HUES48 (cell line): ENCODE data around the gene ZNFX1.
A peak's percentile ranks its signal among the peaks of the same experiment; 100 is the strongest.

ENCODE experiments used
- H3K27ac ChIP-seq: one replicate; pipeline ENCODE4 v1.7.0; 2013; ENCODE audit warnings: low read depth, low read length, inconsistent platforms
- H3K27me3 ChIP-seq: 2 replicates; pipeline ENCODE4 v1.6.1; 2013; ENCODE audit warnings: mild to moderate bottlenecking, low read length; ENCODE audit not compliant: control insufficient read depth, insufficient read depth
- H3K36me3 ChIP-seq: 2 replicates; pipeline ENCODE4 v1.6.1; 2013; ENCODE audit warnings: low read length; ENCODE audit not compliant: control insufficient read depth, insufficient read depth
- H3K4me1 ChIP-seq: 2 replicates; pipeline ENCODE4 v1.6.1; 2013; ENCODE audit warnings: mild to moderate bottlenecking, low read length; ENCODE audit not compliant: control insufficient read depth, insufficient read depth
- H3K4me3 ChIP-seq: 2 replicates; pipeline ENCODE4 v1.5.1; 2013; ENCODE audit warnings: mild to moderate bottlenecking, low read depth, low read length
- H3K9ac ChIP-seq: 2 replicates; pipeline ENCODE4 v1.6.1; 2013; ENCODE audit warnings: mild to moderate bottlenecking, low read depth, low read length, moderate library complexity
- H3K9me3 ChIP-seq: 2 replicates; pipeline ENCODE4 v1.6.1; 2013; ENCODE audit warnings: low read length; ENCODE audit not compliant: control insufficient read depth, insufficient read depth

The ZNFX1 gene

DNA sequence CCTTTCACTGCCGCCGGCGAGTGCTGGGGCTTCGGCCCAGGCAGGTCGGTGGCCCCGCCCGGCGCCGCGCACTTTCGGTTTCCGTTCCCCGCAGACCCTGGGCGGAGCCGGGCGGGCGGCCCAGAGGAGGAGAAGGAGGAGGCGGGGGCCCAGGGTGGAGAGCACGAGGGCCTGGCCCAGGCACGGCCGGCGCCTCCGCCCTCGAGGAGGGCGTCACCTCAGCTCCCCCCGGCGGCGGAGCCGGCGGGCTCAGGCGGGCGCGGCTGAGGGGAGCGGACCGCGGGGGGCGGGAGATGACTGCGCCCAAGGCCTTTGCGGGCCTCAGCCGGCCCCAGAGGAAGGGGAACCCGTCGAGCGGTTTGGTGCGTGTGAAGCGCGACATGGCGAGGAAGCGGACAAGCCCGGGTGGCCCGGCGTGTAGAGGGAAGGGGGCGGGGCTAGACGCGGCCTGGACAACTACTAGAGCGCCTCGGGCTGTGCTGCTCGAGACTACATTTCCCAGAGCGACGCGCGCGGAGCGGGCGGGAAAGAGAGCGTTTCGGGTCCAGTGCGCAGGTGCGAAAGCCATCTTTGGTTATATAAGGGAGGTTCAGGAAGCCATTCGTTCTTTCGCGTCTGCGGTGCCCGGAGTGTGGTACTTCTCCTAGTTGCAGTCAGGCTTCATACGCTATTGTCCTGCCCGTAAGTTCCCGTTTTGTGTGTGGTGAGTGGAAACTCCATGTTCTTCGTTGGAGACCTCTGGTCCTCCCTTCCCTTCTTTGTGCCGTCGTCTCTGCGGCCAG lies at the start of gene ZNFX1:
Gene ZNFX1 (minus strand): TSS at position 22 of the 782 bp plus-strand sequence. CDS start 2,218 bp downstream, outside the sequence.
- Histone ChIP-seq H3K4me1 (peaks cover 11% of the 10 kb centered on the region), H3K4me3 (peak within 1 kb of the TSS; percentile 93), H3K9ac (peak within 1 kb of the TSS; percentile 99), H3K36me3 (peaks cover 66% of the 10 kb centered on the region), H3K9me3 (0 out of 2 replicates have a peak, but pooled peaks cover 7% of the 10 kb centered on the region), H3K27me3 (no peaks in the 10 kb centered on the region), H3K27ac (peak within 1 kb of the TSS; percentile 98)

DNA sequence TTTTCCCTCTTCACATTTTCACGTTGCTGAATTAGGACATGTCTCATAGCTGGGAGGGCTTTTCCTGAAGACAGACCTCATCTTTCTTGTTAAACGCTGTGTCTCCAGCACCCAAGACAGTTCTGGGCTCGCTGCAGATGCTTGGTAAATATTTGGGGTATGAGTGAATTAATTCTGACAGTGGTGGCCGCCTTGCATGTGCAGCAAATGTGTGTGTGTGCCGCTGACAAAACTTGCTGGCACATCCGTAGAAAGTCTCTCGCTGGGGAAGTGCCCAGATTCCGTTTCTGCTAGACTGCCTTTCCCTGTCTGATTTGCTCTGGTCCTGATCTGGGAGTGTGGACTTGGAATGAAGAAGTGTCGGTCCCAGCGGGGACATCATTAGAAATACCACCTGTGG lies 48.2 kb upstream of the ZNFX1 start:
- Histone ChIP-seq H3K9me3 (no peaks in the 10 kb centered on the region), H3K27ac (no peak overlapping the region), H3K36me3 (no peaks in the 10 kb centered on the region), H3K27me3 (no peaks in the 10 kb centered on the region), H3K4me3 (no peak overlapping the region), H3K9ac (no peak overlapping the region), H3K4me1 (peaks cover 12% of the 10 kb centered on the region; the same call in 1 of the 2 replicates)

DNA sequence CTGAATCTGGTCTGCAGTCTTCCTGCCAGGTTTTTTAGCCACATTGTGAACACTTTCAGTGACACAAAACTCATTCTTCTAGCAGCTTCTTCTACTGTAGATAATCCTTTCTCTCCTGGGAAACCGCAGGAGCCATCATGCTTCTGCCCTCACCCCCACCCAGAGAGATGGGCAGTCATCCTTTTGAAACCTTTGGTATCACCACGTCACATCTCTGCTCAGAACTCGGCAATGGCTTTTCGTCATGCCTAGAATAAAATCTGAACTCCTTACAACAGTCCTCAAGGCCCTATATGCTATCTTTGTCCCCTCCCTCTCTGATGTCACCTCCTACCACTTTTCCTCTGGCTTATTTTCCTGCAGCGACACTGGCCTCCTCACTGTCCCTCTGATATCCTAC lies 46.4 kb upstream of the ZNFX1 start:
- Histone ChIP-seq H3K9ac (no peak overlapping the region), H3K9me3 (no peaks in the 10 kb centered on the region), H3K4me3 (no peak overlapping the region), H3K4me1 (peaks cover 17% of the 10 kb centered on the region; the same call in 1 of the 2 replicates), H3K27ac (peak overlapping the region; percentile 26), H3K36me3 (no peaks in the 10 kb centered on the region), H3K27me3 (peaks cover 8% of the 10 kb centered on the region)

DNA sequence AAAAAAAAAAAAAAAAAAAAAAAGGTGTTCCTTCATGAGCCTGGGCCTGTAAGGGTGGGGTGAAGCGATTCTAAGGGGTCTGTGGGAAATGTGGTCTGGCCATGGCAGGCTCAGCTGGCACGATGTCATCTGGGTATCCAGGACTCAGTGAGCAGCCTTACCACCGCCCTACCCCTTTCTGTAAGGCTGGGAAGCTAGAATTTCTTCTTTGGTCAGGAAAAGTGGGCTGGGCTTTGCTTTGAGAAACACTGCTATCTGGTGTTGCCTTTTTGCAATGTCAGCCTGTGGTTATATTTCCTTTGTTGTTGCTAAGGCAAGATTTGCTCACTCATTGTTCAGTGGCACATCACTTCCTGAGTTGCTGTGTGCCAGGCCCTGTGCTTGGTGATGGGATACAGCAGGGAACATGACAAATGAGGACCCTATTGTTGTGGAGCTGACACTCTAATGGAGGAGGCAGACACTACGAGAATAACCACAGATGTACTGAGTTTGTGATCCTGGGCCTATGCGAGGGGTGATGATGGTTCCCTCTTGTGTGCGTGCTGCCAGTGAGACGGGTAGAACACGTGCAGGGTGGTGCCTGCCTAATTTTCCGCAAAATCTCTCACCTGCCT lies 45.9 kb upstream of the ZNFX1 start:
- peak overlapping the region; percentile 26 for H3K27ac ChIP-seq

DNA sequence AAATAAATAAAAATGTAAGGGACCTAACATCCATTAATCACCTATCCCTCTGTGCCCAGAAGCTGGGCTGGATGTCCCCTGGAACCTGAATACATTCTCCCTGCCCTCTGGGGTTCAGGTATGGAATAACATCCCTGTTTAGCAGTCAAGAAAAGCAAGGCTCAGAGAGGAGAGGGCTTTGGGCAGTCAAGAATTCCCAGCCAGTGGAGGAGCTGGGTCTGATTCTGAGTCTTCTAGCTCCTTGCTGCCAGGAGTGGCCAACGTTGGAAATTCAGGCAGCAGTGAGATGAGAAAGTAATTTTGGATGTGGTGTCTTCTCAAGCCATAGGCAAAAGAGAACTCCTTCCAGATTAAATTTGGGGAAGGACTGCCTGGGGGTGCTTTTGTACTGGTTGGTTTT lies 42.6 kb upstream of the ZNFX1 start:
- H3K27ac ChIP-seq: no peak overlapping the region
- H3K4me3 ChIP-seq: no peak overlapping the region
- peaks cover 12% of the 10 kb centered on the region; the same call in 1 of the 2 replicates for H3K4me1 ChIP-seq
- H3K36me3 ChIP-seq: no peaks in the 10 kb centered on the region
- H3K27me3 ChIP-seq: peaks cover 47% of the 10 kb centered on the region
- H3K9me3 ChIP-seq: no peaks in the 10 kb centered on the region
- no peak overlapping the region for H3K9ac ChIP-seq

More for the DNA sequence above, 45.9 kb upstream of the ZNFX1 start:
- H3K4me3 ChIP-seq: no peak overlapping the region
- no peaks in the 10 kb centered on the region for H3K36me3 ChIP-seq
- H3K9ac ChIP-seq: no peak overlapping the region
- peaks cover 14% of the 10 kb centered on the region for H3K27me3 ChIP-seq
- H3K9me3 ChIP-seq: no peaks in the 10 kb centered on the region
- peaks cover 17% of the 10 kb centered on the region; the same call in 1 of the 2 replicates for H3K4me1 ChIP-seq

DNA sequence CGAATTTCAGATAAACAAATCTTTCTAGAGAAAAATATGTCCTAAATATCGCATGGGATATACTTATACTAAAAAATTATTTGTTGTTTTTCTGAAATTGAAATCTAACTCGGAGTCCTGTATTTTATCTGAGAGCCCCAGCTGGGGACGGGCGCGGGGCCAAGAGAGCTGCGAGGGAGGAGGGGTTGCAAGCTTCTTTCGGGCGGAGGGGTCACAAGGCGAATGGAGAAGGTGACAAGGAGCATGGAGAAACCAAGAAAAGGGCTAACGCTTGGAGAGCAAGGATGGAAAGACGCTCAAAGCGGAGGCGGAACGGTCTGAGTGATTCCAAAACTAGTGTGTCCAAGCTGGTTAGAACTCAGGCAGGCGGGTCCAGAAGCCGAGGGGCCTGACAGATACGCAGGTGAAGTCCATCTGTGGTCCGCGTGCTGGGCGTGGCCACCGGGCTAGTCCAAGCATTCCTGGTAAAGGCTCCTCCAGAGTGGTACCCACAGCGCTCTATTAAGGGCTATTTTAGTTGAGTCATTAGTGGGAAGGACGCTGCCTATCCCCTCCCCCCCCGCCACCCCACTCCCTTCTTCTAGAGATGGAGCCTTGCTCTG lies 41.5 kb upstream of the ZNFX1 start:
- H3K27me3 ChIP-seq: peaks cover 48% of the 10 kb centered on the region
- peak overlapping the region; percentile 72 for H3K4me3 ChIP-seq
- peaks cover 9% of the 10 kb centered on the region; the same call in 1 of the 2 replicates for H3K4me1 ChIP-seq
- H3K36me3 ChIP-seq: no peaks in the 10 kb centered on the region
- H3K9me3 ChIP-seq: no peaks in the 10 kb centered on the region
- H3K9ac ChIP-seq: no peak overlapping the region
- no peak overlapping the region for H3K27ac ChIP-seq

DNA sequence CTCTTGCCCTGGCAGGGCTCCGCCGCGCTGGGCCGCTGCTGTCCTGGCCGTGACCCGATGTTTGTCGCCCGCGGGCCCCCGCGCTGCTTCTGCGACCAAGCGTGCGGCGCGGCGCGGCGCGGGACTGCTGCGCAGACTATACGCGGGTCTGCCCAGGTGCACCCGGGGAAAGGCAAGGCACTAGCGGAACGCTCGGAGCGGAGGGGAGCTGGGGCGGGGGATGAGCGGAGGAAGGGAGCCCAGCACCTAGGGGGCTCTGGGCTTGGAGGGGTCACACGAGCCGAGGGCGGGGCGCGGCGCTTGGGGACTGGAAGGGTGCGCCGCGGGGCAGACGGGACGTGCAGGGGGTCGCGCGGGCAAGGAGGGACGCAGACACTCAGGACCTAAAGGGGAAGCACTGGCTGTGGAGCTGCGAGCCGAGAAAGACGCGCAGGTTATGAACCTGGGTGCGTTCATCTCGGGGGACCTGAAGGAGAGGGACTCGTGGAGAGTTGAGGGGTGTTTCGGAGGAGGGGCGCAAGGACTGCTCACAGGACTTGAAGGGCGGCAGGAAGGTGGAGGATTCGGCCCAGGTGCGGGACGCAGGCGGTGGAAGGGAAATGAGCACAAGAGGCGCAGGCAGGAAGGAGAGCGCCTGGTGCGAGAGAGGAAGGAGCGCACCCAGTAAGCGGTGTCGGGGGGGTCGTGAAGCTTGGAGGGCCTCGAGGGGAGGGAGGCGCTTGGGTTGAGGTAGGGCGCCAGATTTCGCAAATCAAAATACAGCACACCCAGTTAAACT lies 40.8 kb upstream of the ZNFX1 start:
- no peak overlapping the region for H3K9ac ChIP-seq
- H3K4me1 ChIP-seq: peaks cover 6% of the 10 kb centered on the region; the same call in 1 of the 2 replicates
- H3K4me3 ChIP-seq: peak overlapping the region; percentile 72
- no peak overlapping the region for H3K27ac ChIP-seq
- peaks cover 48% of the 10 kb centered on the region for H3K27me3 ChIP-seq
- H3K9me3 ChIP-seq: no peaks in the 10 kb centered on the region
- H3K36me3 ChIP-seq: no peaks in the 10 kb centered on the region

DNA sequence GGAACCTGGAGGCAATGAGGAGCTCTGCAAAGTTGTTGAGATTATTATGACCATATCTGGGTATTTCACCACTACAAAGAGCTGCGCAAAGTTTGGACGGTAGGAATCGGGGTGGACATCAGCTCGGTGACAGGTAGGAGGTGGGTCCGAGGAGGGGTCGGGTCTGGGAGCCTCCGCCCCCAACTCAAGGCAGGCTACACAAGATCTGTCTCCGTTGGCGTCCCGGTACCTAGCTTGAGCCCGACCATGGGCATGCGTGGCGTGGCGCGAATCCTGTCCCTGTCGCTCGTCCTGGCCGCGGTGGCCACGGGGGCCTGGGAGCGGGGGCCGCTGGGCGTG lies 40.2 kb upstream of the ZNFX1 start:
- Histone ChIP-seq H3K27ac (no peak overlapping the region), H3K9ac (no peak overlapping the region), H3K27me3 (peaks cover 48% of the 10 kb centered on the region), H3K9me3 (no peaks in the 10 kb centered on the region), H3K4me1 (peaks cover 5% of the 10 kb centered on the region; the same call in 1 of the 2 replicates), H3K36me3 (no peaks in the 10 kb centered on the region), H3K4me3 (peak overlapping the region; percentile 72)

DNA sequence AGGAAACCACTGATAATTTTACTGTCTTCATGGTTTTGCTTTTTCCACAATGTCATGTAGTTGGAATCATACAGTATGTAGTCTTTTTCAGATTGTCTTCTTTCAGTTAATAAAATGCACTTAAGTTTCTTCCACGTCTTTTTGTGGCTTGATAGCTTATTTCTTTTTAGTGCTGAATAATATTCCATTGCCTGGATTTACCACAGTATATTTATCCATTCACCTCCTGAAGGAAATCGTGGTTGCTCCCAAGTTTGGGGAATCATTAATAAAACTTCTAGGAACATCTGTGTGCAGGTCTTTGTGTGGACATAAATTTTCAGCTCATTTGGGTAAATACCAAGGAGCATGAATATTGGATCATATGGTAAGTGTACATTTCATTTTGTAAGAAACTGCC lies 38.8 kb upstream of the ZNFX1 start:
- H3K27me3 ChIP-seq: peaks cover 48% of the 10 kb centered on the region

DNA sequence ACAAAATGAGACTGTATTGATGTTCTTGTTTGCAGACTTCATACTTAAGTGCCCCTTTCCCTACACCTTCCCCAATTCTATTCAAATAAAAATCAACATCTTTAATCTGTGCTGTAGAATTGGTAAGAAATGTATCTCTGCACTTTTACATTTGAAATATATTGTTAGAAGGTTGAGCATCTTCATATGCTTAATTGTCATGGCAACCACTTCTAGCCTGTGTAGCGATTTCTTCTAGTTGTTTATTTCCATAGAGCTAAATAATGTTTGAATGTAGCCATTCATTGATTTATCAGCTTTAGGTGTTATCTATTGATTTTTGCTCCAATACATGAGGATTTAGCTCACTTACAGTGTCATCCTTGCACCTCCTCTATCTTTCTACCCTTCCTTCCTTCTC lies 37.7 kb upstream of the ZNFX1 start:
- Histone ChIP-seq H3K9me3 (no peaks in the 10 kb centered on the region), H3K27ac (no peak overlapping the region), H3K9ac (no peak overlapping the region), H3K4me1 (0 out of 2 replicates have a peak, but pooled peaks cover under 1% of the 10 kb centered on the region), H3K4me3 (no peak overlapping the region), H3K27me3 (peaks cover 48% of the 10 kb centered on the region), H3K36me3 (no peaks in the 10 kb centered on the region)

More for the DNA sequence above, 38.8 kb upstream of the ZNFX1 start:
- Histone ChIP-seq H3K4me3 (no peak overlapping the region), H3K9ac (no peak overlapping the region), H3K4me1 (peaks cover 5% of the 10 kb centered on the region; the same call in 1 of the 2 replicates), H3K9me3 (no peaks in the 10 kb centered on the region), H3K27ac (no peak overlapping the region), H3K36me3 (no peaks in the 10 kb centered on the region)
